ENCODE measurements around the gene KRTAP10-3. TPM values are rescaled to one million over a fixed set of nuclear protein-coding genes. Genes with fewer than 3 reads are reported as not detected.

Gene KRTAP10-3
- total and polyA plus RNA-seq, 3 experiments from 2014 or later, result not detected

GRCh38 chr21:44530221-44530902, 28.2 kb downstream of the KRTAP10-3 start:
- no peaks in the 10 kb centered on the region for H3K4me1 Mint-ChIP-seq
- Histone ChIP-seq H3K4me3 (ENCODE audit: low read length) (no peak overlapping the region), H3K36me3 (ENCODE audit: insufficient read depth, low read length) (no peaks in the 10 kb centered on the region), H3K9me3 (ENCODE audit: low read length) (no peaks in the 10 kb centered on the region), H3K4me1 (ENCODE audit: insufficient read depth, low read length) (no peaks in the 10 kb centered on the region), H3K27ac (ENCODE audit: low read depth, low read length) (no peak overlapping the region), H3K27me3 (ENCODE audit: insufficient read depth, low read length, poor library complexity, severe bottlenecking) (no peaks in the 10 kb centered on the region)
- H3K27ac Mint-ChIP-seq, result peak overlapping the region in 1 of 8 donors; percentile 75
- H3K4me3 Mint-ChIP-seq, result no peak overlapping the region
- H3K9me3 Mint-ChIP-seq, result no peaks in the 10 kb centered on the region
- ChIA-PET POLR2A (no interaction called here), CTCF (no interaction called here)
- no peak for DNase-seq
- H3K36me3 Mint-ChIP-seq, result no peaks in the 10 kb centered on the region
- H3K27me3 Mint-ChIP-seq, result peaks cover 1 to 12% of the 10 kb centered on the region in 2 donors

DNA sequence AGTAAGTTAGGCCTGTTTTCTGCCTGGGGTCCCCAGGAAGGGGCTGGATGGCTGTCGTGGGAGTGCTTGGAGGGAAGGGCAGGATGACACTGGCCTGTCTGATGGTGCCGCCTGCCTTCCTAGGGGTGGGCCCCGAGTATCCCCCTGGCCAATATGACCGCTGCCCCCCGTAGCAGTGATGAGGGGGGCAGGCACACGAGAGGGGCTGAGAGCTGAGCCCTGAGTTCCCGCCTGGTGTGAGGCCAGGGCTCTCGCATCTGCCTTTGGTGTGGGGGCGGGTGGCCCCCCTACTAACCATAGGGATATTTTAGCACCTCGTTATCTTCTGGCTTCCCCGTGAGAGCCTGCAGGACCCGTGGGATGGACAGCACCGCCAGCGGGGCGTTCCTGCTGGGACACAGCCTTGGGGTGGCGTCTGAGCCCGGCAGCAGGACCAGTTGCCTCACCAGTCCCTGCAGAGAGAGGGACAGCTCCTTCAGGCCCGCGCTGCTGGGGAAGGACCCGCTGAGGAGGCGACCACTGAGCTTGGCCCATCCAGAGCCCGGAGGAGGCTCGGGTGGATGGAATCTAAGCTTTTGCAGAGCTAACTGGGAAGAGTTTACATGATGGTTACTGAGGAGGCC, 29.0 kb downstream of the KRTAP10-3 start:
- Mint-ChIP-seq H3K27me3 (peaks cover 1 to 10% of the 10 kb centered on the region in 2 donors), H3K9me3 (no peaks in the 10 kb centered on the region), H3K36me3 (no peaks in the 10 kb centered on the region), H3K27ac (no peak overlapping the region), H3K4me1 (no peaks in the 10 kb centered on the region), H3K4me3 (no peak overlapping the region)
- no peak for DNase-seq
- H3K27ac ChIP-seq (ENCODE audit: low read depth, low read length), result no peak overlapping the region
- ChIA-PET POLR2A (no interaction called here), CTCF (no interaction called here)
- H3K36me3 ChIP-seq (ENCODE audit: insufficient read depth, low read length), result no peaks in the 10 kb centered on the region
- H3K27me3 ChIP-seq (ENCODE audit: insufficient read depth, low read length, poor library complexity, severe bottlenecking), result no peaks in the 10 kb centered on the region
- no peaks in the 10 kb centered on the region for H3K4me1 ChIP-seq (ENCODE audit: insufficient read depth, low read length)
- H3K9me3 ChIP-seq (ENCODE audit: low read length), result no peaks in the 10 kb centered on the region
- no peak overlapping the region for H3K4me3 ChIP-seq (ENCODE audit: low read length)

DNA sequence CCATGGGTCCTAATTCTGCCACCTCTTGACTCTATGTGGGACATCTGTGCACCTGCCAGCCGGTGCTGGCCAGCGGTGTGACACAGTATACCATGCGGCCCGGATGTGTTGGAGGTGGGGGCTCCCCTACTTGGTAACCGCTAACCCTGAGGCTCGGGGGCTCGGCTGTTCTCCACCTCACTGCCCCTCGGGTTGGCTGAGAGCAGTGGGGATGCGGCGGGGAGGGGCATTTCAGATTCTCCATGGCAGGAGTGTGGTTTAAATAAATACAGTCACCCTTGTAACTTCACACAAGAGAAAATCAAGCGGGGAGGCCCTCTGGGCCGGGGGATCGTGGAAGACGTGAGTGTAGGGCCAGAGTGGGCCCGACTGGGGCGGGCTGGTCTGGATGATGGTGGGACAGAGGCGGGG, 29.6 kb downstream of the KRTAP10-3 start:
- no peak overlapping the region for H3K4me3 ChIP-seq (ENCODE audit: low read length)

DNA sequence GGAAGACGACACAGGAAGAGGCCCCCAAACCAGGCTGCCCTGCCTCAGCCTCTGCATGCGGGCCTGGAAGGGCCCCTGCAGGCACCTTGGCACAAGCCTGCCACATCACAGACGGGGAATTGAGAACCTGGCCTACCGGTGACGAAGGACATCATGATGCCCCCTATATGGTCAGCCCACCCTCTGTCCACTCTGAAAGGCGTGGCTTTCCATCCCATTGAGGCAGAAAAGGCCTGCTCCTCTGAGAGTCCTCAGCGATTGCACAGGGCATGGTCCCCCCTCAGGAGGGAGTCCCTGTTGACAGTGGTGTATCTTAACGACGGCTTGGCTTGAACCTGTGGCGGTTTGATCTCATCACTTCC, 30.0 kb downstream of the KRTAP10-3 start:
- H3K9me3 Mint-ChIP-seq, result no peaks in the 10 kb centered on the region
- POLR2A ChIA-PET, result no interaction called here
- Histone ChIP-seq H3K4me3 (ENCODE audit: low read length) (no peak overlapping the region), H3K27ac (ENCODE audit: low read depth, low read length) (no peak overlapping the region), H3K9me3 (ENCODE audit: low read length) (no peaks in the 10 kb centered on the region), H3K4me1 (ENCODE audit: insufficient read depth, low read length) (no peaks in the 10 kb centered on the region), H3K27me3 (ENCODE audit: insufficient read depth, low read length, poor library complexity, severe bottlenecking) (no peaks in the 10 kb centered on the region), H3K36me3 (ENCODE audit: insufficient read depth, low read length) (no peaks in the 10 kb centered on the region)
- H3K4me1 Mint-ChIP-seq, result no peaks in the 10 kb centered on the region
- H3K27ac Mint-ChIP-seq, result peak overlapping the region in 1 of 8 donors; percentile 47
- CTCF ChIA-PET, result no interaction called here
- H3K4me3 Mint-ChIP-seq, result no peak overlapping the region
- no peak for DNase-seq
- H3K27me3 Mint-ChIP-seq, result peaks cover 1 to 10% of the 10 kb centered on the region in 2 donors
- no peaks in the 10 kb centered on the region for H3K36me3 Mint-ChIP-seq

More for the DNA sequence above, 29.6 kb downstream of the KRTAP10-3 start:
- Histone ChIP-seq H3K36me3 (ENCODE audit: insufficient read depth, low read length) (no peaks in the 10 kb centered on the region), H3K27ac (ENCODE audit: low read depth, low read length) (no peak overlapping the region), H3K27me3 (ENCODE audit: insufficient read depth, low read length, poor library complexity, severe bottlenecking) (no peaks in the 10 kb centered on the region), H3K9me3 (ENCODE audit: low read length) (no peaks in the 10 kb centered on the region), H3K4me1 (ENCODE audit: insufficient read depth, low read length) (no peaks in the 10 kb centered on the region)
- H3K4me3 Mint-ChIP-seq, result no peak overlapping the region
- peaks cover 1 to 10% of the 10 kb centered on the region in 2 donors for H3K27me3 Mint-ChIP-seq
- H3K36me3 Mint-ChIP-seq, result no peaks in the 10 kb centered on the region
- no peak for DNase-seq
- no peaks in the 10 kb centered on the region for H3K9me3 Mint-ChIP-seq
- ChIA-PET POLR2A (no interaction called here), CTCF (no interaction called here)
- peak overlapping the region in 1 of 8 donors; percentile 47 for H3K27ac Mint-ChIP-seq
- H3K4me1 Mint-ChIP-seq, result no peaks in the 10 kb centered on the region

DNA sequence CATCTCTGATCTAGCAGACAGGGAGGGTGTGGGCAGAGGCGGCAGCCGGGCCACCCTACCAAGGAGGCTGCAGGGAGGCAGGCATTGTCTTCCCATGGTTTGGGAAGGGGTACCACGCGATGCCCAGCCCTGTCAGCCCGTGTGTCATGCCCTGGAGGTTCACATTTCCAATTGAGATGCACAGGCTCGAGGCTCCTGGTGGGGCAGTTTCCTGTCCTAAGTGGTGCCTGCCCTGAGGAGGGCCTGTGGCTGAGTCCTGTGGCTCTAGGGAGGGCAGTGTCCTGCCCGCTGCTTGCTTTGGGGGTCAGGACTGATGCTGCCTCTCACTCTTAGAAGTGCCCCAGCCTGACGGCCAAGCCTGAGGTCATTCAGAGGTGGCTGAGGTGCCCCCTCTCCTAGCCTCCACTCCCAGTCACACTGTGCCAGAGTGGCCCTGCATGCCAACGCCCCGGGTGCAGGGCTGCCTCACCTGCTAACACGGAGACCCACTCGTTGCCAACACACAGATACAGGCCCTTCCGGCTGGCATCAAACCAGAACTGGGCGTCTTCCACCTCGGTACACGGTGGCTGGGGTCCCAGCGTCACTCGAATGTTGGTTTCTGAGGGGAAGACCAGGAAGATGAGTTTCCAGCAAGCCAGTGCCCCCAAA, 30.5 kb downstream of the KRTAP10-3 start:
- ChIA-PET CTCF (no interaction called here), POLR2A (no interaction called here)
- Histone ChIP-seq H3K4me3 (ENCODE audit: low read length) (no peak overlapping the region), H3K27ac (ENCODE audit: low read depth, low read length) (no peak overlapping the region), H3K4me1 (ENCODE audit: insufficient read depth, low read length) (no peaks in the 10 kb centered on the region), H3K9me3 (ENCODE audit: low read length) (no peaks in the 10 kb centered on the region), H3K27me3 (ENCODE audit: insufficient read depth, low read length, poor library complexity, severe bottlenecking) (no peaks in the 10 kb centered on the region), H3K36me3 (ENCODE audit: insufficient read depth, low read length) (no peaks in the 10 kb centered on the region)
- Mint-ChIP-seq H3K27me3 (peaks cover 1 to 10% of the 10 kb centered on the region in 2 donors), H3K27ac (no peak overlapping the region), H3K4me1 (no peaks in the 10 kb centered on the region), H3K9me3 (no peaks in the 10 kb centered on the region), H3K36me3 (no peaks in the 10 kb centered on the region), H3K4me3 (no peak overlapping the region)
- DNase-seq, result peak in 1 of 5 donors; percentile 20

- H3K4me3 ChIP-seq (ENCODE audit: low read length), result no peak overlapping the region
- Mint-ChIP-seq H3K27ac (no peak overlapping the region), H3K9me3 (no peaks in the 10 kb centered on the region), H3K4me3 (no peak overlapping the region), H3K36me3 (no peaks in the 10 kb centered on the region), H3K4me1 (no peaks in the 10 kb centered on the region), H3K27me3 (peaks cover 1 to 10% of the 10 kb centered on the region in 2 donors)
- no peaks in the 10 kb centered on the region for H3K4me1 ChIP-seq (ENCODE audit: insufficient read depth, low read length)
- DNase-seq, result no peak
- H3K27me3 ChIP-seq (ENCODE audit: insufficient read depth, low read length, poor library complexity, severe bottlenecking), result no peaks in the 10 kb centered on the region
- H3K36me3 ChIP-seq (ENCODE audit: insufficient read depth, low read length), result no peaks in the 10 kb centered on the region
- ChIA-PET POLR2A (no interaction called here), CTCF (no interaction called here)
- no peaks in the 10 kb centered on the region for H3K9me3 ChIP-seq (ENCODE audit: low read length)
- H3K27ac ChIP-seq (ENCODE audit: low read depth, low read length), result no peak overlapping the region
Measured at GRCh38 chr21:44527156-44527982, 31.2 kb downstream of the KRTAP10-3 start.

DNA sequence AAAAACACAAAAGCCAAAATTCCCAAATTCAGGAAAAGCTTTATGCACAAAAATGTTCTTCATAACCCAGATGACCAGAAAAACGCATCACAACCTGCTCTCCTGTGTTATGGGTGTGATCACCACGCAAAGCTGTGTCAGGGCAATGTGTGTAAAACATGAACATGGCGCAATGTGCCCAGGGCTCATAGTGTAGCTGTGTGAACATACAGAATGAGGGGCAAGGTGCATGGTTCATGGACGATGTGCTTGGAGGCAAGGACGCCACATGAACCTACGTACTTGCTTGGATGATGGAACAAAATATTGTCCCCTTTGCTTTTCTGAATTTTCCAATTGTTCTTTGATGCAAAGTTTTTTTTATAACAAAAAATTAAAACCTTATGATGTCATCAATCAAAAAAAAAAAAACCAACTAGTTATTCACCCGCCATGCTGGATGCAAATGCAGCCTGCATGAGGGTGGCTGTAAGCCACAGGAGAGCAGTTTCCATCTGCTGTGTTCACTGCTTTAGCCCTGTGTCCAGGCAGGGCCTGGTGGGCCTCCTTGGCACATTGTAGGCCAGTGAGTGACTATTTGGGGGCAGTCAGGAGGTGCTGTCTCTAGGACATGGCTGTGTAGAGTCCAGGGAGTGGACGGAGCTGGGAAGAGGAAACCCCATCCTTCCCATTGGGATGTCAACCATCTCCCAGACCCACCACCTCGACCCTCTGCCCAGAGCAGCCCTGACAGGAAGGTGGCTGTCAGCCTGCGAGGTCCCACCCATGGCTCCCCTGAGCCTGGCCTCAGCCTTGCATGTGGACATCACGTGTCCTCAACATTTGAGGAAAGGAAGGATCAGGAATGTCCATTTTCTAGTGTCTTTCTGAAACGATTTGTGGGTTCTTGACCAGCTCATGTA, 32.2 kb downstream of the KRTAP10-3 start:
- H3K27me3 Mint-ChIP-seq, result peaks cover 1 to 6% of the 10 kb centered on the region in 2 donors
- H3K36me3 Mint-ChIP-seq, result no peaks in the 10 kb centered on the region
- Histone ChIP-seq H3K4me3 (ENCODE audit: low read length) (no peak overlapping the region), H3K27me3 (ENCODE audit: insufficient read depth, low read length, poor library complexity, severe bottlenecking) (no peaks in the 10 kb centered on the region), H3K9me3 (ENCODE audit: low read length) (no peaks in the 10 kb centered on the region), H3K27ac (ENCODE audit: low read depth, low read length) (no peak overlapping the region), H3K4me1 (ENCODE audit: insufficient read depth, low read length) (no peaks in the 10 kb centered on the region), H3K36me3 (ENCODE audit: insufficient read depth, low read length) (no peaks in the 10 kb centered on the region)
- POLR2A ChIA-PET, result no interaction called here
- no peak overlapping the region for H3K4me3 Mint-ChIP-seq
- no peaks in the 10 kb centered on the region for H3K4me1 Mint-ChIP-seq
- peak overlapping the region in 1 of 8 donors; percentile 39 for H3K27ac Mint-ChIP-seq
- DNase-seq, result no peak
- CTCF ChIA-PET, result no interaction called here
- H3K9me3 Mint-ChIP-seq, result no peaks in the 10 kb centered on the region
